ENCODE data around the gene SCCPDH. TPM values are rescaled to one million over a fixed set of nuclear protein-coding genes. Genes with fewer than 3 reads are reported as not detected.

Gene SCCPDH
- polyA plus RNA-seq, 1 of the 3 experiments (the other 2 are of a cell fraction), result 32.2 TPM

DNA sequence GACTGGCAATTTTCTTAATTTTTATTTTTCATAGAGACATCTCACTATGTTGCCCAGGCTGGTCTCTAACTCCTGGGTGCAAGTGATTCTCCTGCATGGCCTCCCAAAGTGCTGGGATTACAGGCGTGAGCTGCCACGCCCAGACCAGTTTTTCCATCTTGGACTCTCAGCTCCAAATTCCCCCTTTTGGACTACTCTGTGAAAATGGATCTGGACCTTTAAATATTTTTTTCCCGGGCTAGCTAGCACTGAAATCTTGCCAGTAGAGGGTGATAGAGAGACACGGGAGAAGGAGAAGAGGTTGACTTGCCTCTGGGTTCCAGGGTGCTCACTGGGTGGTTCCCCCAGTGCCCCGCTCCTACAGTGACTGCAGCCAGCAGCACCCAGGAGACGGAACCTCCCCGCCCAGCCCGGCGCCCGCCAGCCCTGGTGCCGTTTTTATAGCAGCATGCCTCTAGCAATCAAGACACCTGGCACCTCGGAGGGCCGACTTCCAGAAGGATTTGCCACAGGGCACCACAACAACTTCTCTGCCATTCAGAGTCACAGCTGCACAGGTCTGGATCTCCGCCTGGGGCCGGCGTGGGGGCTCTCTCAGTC is 34.7 kb upstream of the SCCPDH start:
- Histone ChIP-seq H3K36me3 (replicated peaks in 1 of 2; ENCODE audit: control insufficient read depth in 1 of 2, insufficient read depth in 2 of 2, low read length in 1 of 2) (no peaks in the 10 kb centered on the region), H3K4me1 (ENCODE audit: control insufficient read depth in 1 of 2, insufficient read depth in 2 of 2, low read depth in 1 of 2, low read length in 1 of 2) (no peaks in the 10 kb centered on the region; a peak in 1 of 4 replicates), H3K9ac (no peak overlapping the region), H3F3A (replicated peaks; ENCODE audit: insufficient read depth) (no peaks in the 10 kb centered on the region), H3K79me2 (ENCODE audit: insufficient read depth) (no peaks in the 10 kb centered on the region; the same call in 1 of the 2 replicates), H3K4me3 (ENCODE audit: low read depth in 2 of 2, low read length in 1 of 2) (peak overlapping the region; percentile 38 to 50), H3K4me2 (peak overlapping the region; percentile 69), H3K27ac (ENCODE audit: low read depth in 2 of 2, low read length in 1 of 2) (no peak overlapping the region), H2AFZ (ENCODE audit: low read depth) (peak overlapping the region; percentile 73; the same call in 1 of the 2 replicates), H4K20me1 (ENCODE audit: insufficient read depth) (no peaks in the 10 kb centered on the region), H3K27me3 (ENCODE audit: insufficient read depth) (no peaks in the 10 kb centered on the region), H3K9me3 (no peaks in the 10 kb centered on the region), H3K9me2 (no peaks in the 10 kb centered on the region)
- POLR2A ChIA-PET, result no interaction called here
- CTCF ChIA-PET, result interaction anchor here (0.6 to 4.4 kb wide), 39 partner anchors 8 to 557 kb away, joined by 3 to 44 read pairs (median 3); partner anchors contain the start of genes SCCPDH and SMYD3
- TF ChIP-seq CTCF (IDR thresholded peaks at IDR 0.05) (peak; percentile 92), SMC3 (IDR thresholded peaks at IDR 0.05; ENCODE audit: low read depth, low read length) (peak; percentile 77), RCOR1 (IDR thresholded peaks at IDR 0.05; ENCODE audit: low read length) (no peak), MXI1 (IDR thresholded peaks at IDR 0.05; ENCODE audit: low read depth, low read length) (no peak), RFX5 (IDR thresholded peaks at IDR 0.05; ENCODE audit: low read length) (peak; percentile 8; the same call in 1 of the 2 replicates), ZBTB33 (IDR thresholded peaks at IDR 0.05; ENCODE audit: borderline replicate concordance, low read depth) (no peak), RAD21 (IDR thresholded peaks at IDR 0.05; ENCODE audit: low read length) (peak; percentile 76)
- 5% methylated on average over 10 of the region's 16 CpGs for WGBS (ENCODE audit: low lambda C conversion rate)
- peak; percentile 88 for DNase-seq

DNA sequence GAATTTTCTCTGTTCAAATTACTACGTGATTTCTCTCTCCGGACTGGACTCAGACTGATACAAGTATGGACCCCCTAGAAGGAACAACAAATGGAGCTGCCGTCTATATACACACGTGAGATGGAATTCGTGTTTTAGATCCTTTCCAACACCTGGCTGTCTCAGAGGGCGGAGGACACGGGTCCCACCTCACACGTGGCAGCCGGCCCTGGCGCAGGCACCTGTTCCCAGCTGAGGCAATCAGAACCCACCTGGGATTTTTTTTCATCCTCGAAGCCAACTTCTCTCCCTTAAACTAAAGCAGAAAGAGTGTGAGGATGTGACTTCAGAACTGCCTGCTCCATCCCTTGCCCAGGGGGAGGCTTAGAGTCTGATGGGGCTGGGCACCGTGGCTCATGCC is 34.1 kb upstream of the SCCPDH start:
- Histone ChIP-seq H3K9me3 (no peaks in the 10 kb centered on the region), H3K9me2 (no peaks in the 10 kb centered on the region), H3K79me2 (ENCODE audit: insufficient read depth) (no peaks in the 10 kb centered on the region; the same call in 1 of the 2 replicates), H4K20me1 (ENCODE audit: insufficient read depth) (no peaks in the 10 kb centered on the region), H3K36me3 (replicated peaks in 1 of 2; ENCODE audit: control insufficient read depth in 1 of 2, insufficient read depth in 2 of 2, low read length in 1 of 2) (no peaks in the 10 kb centered on the region), H3K4me3 (ENCODE audit: low read depth in 2 of 2, low read length in 1 of 2) (no peak overlapping the region), H3K4me1 (ENCODE audit: control insufficient read depth in 1 of 2, insufficient read depth in 2 of 2, low read depth in 1 of 2, low read length in 1 of 2) (no peaks in the 10 kb centered on the region; a peak in 1 of 4 replicates), H3K9ac (no peak overlapping the region), H3F3A (replicated peaks; ENCODE audit: insufficient read depth) (no peaks in the 10 kb centered on the region), H3K27ac (ENCODE audit: low read depth in 2 of 2, low read length in 1 of 2) (no peak overlapping the region), H3K27me3 (ENCODE audit: insufficient read depth) (no peaks in the 10 kb centered on the region), H2AFZ (ENCODE audit: low read depth) (peak overlapping the region; percentile 73; the same call in 1 of the 2 replicates), H3K4me2 (peak overlapping the region; percentile 69; the same call in 1 of the 2 replicates)
- 87% methylated on average over 12 of the region's 12 CpGs for WGBS (ENCODE audit: low lambda C conversion rate)
- CTCF ChIA-PET, result interaction anchor here (0.6 to 4.4 kb wide), 26 partner anchors 8 to 556 kb away, joined by 3 to 44 read pairs (median 5); partner anchors contain the start of genes SCCPDH and SMYD3
- POLR2A ChIA-PET, result interaction anchor here (0.6 kb wide), 1 partner anchor 23 kb away, joined by 3 read pairs; no protein-coding TSS in a partner anchor
- no peak for DNase-seq
- no peak for TF ChIP-seq REST (IDR thresholded peaks at IDR 0.05; ENCODE audit: low read depth, low read length)
- no peak for TF ChIP-seq JUND (IDR thresholded peaks at IDR 0.05)
- TF ChIP-seq IRF3 (IDR thresholded peaks at IDR 0.05; ENCODE audit: low read depth, low read length), result no peak
- no peak for TF ChIP-seq FOSL2 (IDR thresholded peaks at IDR 0.05; ENCODE audit: borderline replicate concordance, low read depth)
- no peak for TF ChIP-seq SMC3 (IDR thresholded peaks at IDR 0.05; ENCODE audit: low read depth, low read length)
- no peak for TF ChIP-seq EP300 (IDR thresholded peaks at IDR 0.05; ENCODE audit: borderline replicate concordance in 1 of 2, low read depth in 1 of 2, low read length in 1 of 2)
- no peak for TF ChIP-seq NRF1 (IDR thresholded peaks at IDR 0.05; ENCODE audit: low read depth, low read length)
- no peak for TF ChIP-seq TAF1 (IDR thresholded peaks at IDR 0.05; ENCODE audit: borderline replicate concordance, low read depth, low read length)
- no peak for TF ChIP-seq RFX5 (IDR thresholded peaks at IDR 0.05; ENCODE audit: low read length)
- no peak for TF ChIP-seq RCOR1 (IDR thresholded peaks at IDR 0.05; ENCODE audit: low read length)
- TF ChIP-seq FOXJ3 (CRISPR knock-in tag; IDR thresholded peaks at IDR 0.05), result no peak
